DMS114 treated with DMSO at 0.1 percent for 48 hours (cell line): ENCODE results near the gene DET1.

ENCODE experiments used
- DNase-seq: peaks from one replicate; lab custom pipeline; 2025; ENCODE audit not compliant: unreplicated experiment; lab: John Stamatoyannopoulos, UW

Gene DET1

GRCh38 chr15:88467935-88468528 is 78.4 kb downstream of the DET1 start:
- peak; percentile 23 for DNase-seq

- DNase-seq: peak; percentile 95
Measured at GRCh38 chr15:88467073-88467934, 79.2 kb downstream of the DET1 start, which contains the start of the genes MRPL46 and MRPS11. Gene MRPL46, minus strand, starts transcription at chr15:88467388. Its CDS starts 11 bp downstream, at chr15:88467377. Gene MRPS11, plus strand, starts transcription at chr15:88467708. Its CDS starts 10 bp downstream, at chr15:88467718.

- DNase-seq: no peak
Measured at GRCh38 chr15:88465633-88466224, 80.8 kb downstream of the DET1 start.

GRCh38 chr15:88463870-88464532 is 82.5 kb downstream of the DET1 start:
- DNase-seq: no peak
